Measurements from ENCODE around the gene SUZ12. TPM values are rescaled to one million over a fixed set of nuclear protein-coding genes. Genes with fewer than 3 reads are reported as not detected.

Gene SUZ12
- total and polyA plus RNA-seq, 2 of the 4 experiments (the other 2 are of a cell fraction) = 12.2 to 12.3 TPM

DNA sequence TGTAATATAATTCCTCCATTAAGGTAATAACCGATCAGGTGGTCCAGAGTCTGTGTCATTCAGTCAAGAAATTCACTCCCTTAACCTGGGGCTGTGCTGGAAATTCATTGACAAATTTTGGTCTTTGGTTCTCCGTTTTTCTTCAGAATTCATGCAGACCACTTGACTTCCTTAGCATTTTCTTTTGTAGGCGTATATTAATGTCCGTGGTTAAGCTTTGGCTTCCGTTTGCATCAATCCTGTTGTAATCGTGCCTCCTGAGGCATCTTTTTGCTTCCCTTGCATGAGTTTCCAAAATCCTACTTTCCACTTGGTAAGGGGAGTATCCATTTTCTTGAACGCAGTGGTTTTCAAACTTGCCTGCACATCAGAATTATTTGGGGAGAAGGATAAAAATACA, 79.4 kb downstream of the SUZ12 start:
- H3K56ac ChIP-seq (ENCODE audit: extremely low read depth, insufficient read depth, low read length) = no peak overlapping the region
- H3K79me1 ChIP-seq (ENCODE audit: low read depth in 1 of 2, low read length in 2 of 2) = peaks cover 11 to 28% of the 10 kb centered on the region in 2 experiments; a peak in 3 of 4 replicates
- H2AK9ac ChIP-seq (replicated peaks; ENCODE audit: low read depth, low read length, poor library complexity) = no peak overlapping the region
- H3K27ac ChIP-seq (ENCODE audit: insufficient read depth, low read length) = no peak overlapping the region
- peaks cover 10% of the 10 kb centered on the region for H3K36me3 ChIP-seq (ENCODE audit: control insufficient read depth, insufficient read depth, low read length)
- no peak overlapping the region for H3K14ac ChIP-seq (replicated peaks; ENCODE audit: low read depth, low read length)
- H2BK5ac ChIP-seq (ENCODE audit: low read depth, low read length, poor library complexity, severe bottlenecking) = no peak overlapping the region
- no peak overlapping the region for H4K5ac ChIP-seq (ENCODE audit: low read depth, low read length)
- H3K18ac ChIP-seq (ENCODE audit: low read depth, low read length) = no peak overlapping the region
- H2BK15ac ChIP-seq (ENCODE audit: low read depth, low read length) = no peak overlapping the region
- BruUV-seq (replicated peaks) = no TSS peak
- in situ Hi-C loops (cut with MboI; ENCODE audit: low sequenced_read_pairs) = no loop called here
- TF ChIP-seq MAFK (IDR thresholded peaks at IDR 0.05; ENCODE audit: low read depth, low read length) (no peak), BHLHE40 (IDR thresholded peaks at IDR 0.05; ENCODE audit: low read depth, low read length) (no peak), FOS (IDR thresholded peaks at IDR 0.05; ENCODE audit: low read depth, low read length) (no peak), MXI1 (IDR thresholded peaks at IDR 0.05; ENCODE audit: borderline replicate concordance, low read depth, low read length) (no peak), MAZ (IDR thresholded peaks at IDR 0.05; ENCODE audit: borderline replicate concordance, low read depth, low read length) (no peak), NFE2L2 (IDR thresholded peaks at IDR 0.05; ENCODE audit: low read depth, low read length) (no peak), RFX5 (IDR thresholded peaks at IDR 0.05; ENCODE audit: low read depth, low read length) (no peak), SMC3 (IDR thresholded peaks at IDR 0.05; ENCODE audit: low read depth, low read length) (no peak)
- TF ChIP-seq, protein P1, sequence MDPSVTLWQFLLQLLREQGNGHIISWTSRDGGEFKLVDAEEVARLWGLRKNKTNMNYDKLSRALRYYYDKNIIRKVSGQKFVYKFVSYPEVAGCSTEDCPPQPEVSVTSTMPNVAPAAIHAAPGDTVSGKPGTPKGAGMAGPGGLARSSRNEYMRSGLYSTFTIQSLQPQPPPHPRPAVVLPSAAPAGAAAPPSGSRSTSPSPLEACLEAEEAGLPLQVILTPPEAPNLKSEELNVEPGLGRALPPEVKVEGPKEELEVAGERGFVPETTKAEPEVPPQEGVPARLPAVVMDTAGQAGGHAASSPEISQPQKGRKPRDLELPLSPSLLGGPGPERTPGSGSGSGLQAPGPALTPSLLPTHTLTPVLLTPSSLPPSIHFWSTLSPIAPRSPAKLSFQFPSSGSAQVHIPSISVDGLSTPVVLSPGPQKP (IDR thresholded peaks at IDR 0.05; ENCODE audit: borderline replicate concordance, low read depth, low read length) = no peak
- TF ChIP-seq, protein P2, sequence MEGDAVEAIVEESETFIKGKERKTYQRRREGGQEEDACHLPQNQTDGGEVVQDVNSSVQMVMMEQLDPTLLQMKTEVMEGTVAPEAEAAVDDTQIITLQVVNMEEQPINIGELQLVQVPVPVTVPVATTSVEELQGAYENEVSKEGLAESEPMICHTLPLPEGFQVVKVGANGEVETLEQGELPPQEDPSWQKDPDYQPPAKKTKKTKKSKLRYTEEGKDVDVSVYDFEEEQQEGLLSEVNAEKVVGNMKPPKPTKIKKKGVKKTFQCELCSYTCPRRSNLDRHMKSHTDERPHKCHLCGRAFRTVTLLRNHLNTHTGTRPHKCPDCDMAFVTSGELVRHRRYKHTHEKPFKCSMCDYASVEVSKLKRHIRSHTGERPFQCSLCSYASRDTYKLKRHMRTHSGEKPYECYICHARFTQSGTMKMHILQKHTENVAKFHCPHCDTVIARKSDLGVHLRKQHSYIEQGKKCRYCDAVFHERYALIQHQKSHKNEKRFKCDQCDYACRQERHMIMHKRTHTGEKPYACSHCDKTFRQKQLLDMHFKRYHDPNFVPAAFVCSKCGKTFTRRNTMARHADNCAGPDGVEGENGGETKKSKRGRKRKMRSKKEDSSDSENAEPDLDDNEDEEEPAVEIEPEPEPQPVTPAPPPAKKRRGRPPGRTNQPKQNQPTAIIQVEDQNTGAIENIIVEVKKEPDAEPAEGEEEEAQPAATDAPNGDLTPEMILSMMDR (conservative IDR thresholded peaks at IDR 0.05; ENCODE audit: low read depth, low read length) = no peak
- peaks cover 8% of the 10 kb centered on the region; the same call in 1 of the 2 replicates for H4K20me1 ChIP-seq (ENCODE audit: insufficient read depth, low read length)
- no peaks in the 10 kb centered on the region for H3K4me1 ChIP-seq (ENCODE audit: control insufficient read depth, insufficient read depth, low read length)
- dilution Hi-C loops (cut with HindIII; ENCODE audit: low sequenced_read_pairs, unreplicated experiment) = no loop called here
- H4K8ac ChIP-seq (ENCODE audit: low read depth in 2 of 2, low read length in 2 of 2) = no peak overlapping the region
- no peak overlapping the region for H3K4me3 ChIP-seq (ENCODE audit: insufficient read depth, low read depth, low read length)
- no peak overlapping the region for H2BK120ac ChIP-seq (ENCODE audit: low read depth, low read length)
- H3K9ac ChIP-seq (ENCODE audit: low read depth, low read length) = no peak overlapping the region
- H3K23ac ChIP-seq (ENCODE audit: low read depth, low read length) = no peak overlapping the region
- H3K4ac ChIP-seq (ENCODE audit: low read depth, low read length) = no peak overlapping the region
- DNase-seq = no peak
- no peak overlapping the region for H2AK5ac ChIP-seq (ENCODE audit: low read depth, low read length)
- no peak overlapping the region for H2AFZ ChIP-seq (replicated peaks; ENCODE audit: low read length, poor library complexity)
- no peaks in the 10 kb centered on the region for H3K9me1 ChIP-seq (ENCODE audit: insufficient read depth, low read length)
- intact Hi-C loops (cut with micrococcal nuclease) = no loop called here
- H3K27me3 ChIP-seq (ENCODE audit: control insufficient read depth, insufficient read depth, low read length) = no peaks in the 10 kb centered on the region
- ChIA-PET POLR2A (ENCODE audit: unreplicated experiment) (no interaction called here), CTCF (no interaction called here)
- H3K4me2 ChIP-seq (ENCODE audit: low read depth, low read length) = no peak overlapping the region
- ATAC-seq (ENCODE audit: low read depth) = no peak
- no peak overlapping the region for H4K91ac ChIP-seq (ENCODE audit: insufficient read depth, low read depth, low read length)
- no peak overlapping the region for H2BK20ac ChIP-seq (ENCODE audit: low read depth, low read length)
- no peaks in the 10 kb centered on the region for H3K9me3 ChIP-seq (ENCODE audit: control insufficient read depth, insufficient read depth, low read length)
- 50% methylated on average over 1 of the region's 7 CpGs; no CpG with 5 or more reads in 1 of the 2 experiments for WGBS, 2 experiments (ENCODE audit: extremely low coverage in 2 of 2, insufficient read length in 1 of 2)

Measured in IMR-90 (cell line).